HepG2 (cell line): ENCODE results near the gene RBP3. TPM values are rescaled to one million over a fixed set of nuclear protein-coding genes. Genes with fewer than 3 reads are reported as not detected.

Source experiments
- ATAC-seq: fragments of 200-7000 bp; cut with Tn5 transposase; 3 replicates; pipeline ENCODE4 v1.9.1; 2020; ENCODE audit warnings: mild to moderate bottlenecking, moderate library complexity
- BruUV-seq: library from RNA; stranded (reverse); fragments of 400-500 nt; replicated peaks from 2 replicates; lab custom pipeline; 2021; lab: Mats Ljungman, UMichigan
- CTCF ChIA-PET: fragments of 300-600 bp; formaldehyde crosslinking; extraction: SDS; loops from one replicate; lab custom pipeline; 2021; ENCODE audit warnings: low total read pairs, inconsistent platforms, low intra/inter-chr PET ratio; lab: Yijun Ruan, JAX
- POLR2A ChIA-PET: fragments of 350-600 bp; sonication (Branson Sonifier 250); formaldehyde crosslinking; loops from one replicate; lab custom pipeline; 2020; ENCODE audit warnings: antibody characterized with exemption, inconsistent platforms; lab: Yijun Ruan, JAX
- DNase-seq: peaks from one replicate; pipeline ENCODE4 v3.0.0-alpha.2; 2015; ENCODE audit warnings: low spot score
- FAIRE-seq: peaks from 3 replicates; lab custom pipeline; 2011; peaks lifted over from hg19 to GRCh38; lab: Jason Lieb, UNC
- H2AFZ ChIP-seq: one replicate; pipeline ENCODE4 v1.6.1; 2011; ENCODE audit warnings: low read length, inconsistent platforms
- H3K27ac ChIP-seq: fragments of 300-600 bp; 3 replicates; pipeline ENCODE4 v1.8.0; 2011; ENCODE audit warnings: mixed run types, mild to moderate bottlenecking, mixed read lengths, low read length, inconsistent platforms; ENCODE audit not compliant: insufficient read depth; ENCODE audit errors: extremely low read length
- H3K27me3 ChIP-seq, 2 experiments: fragments of 200-600 bp in 1 of 2; 2 replicates in 1 of 2; 3 replicates in 1 of 2; pipeline versions ENCODE4 v1.6.0 to v1.8.0; 2011; ENCODE audit warnings: low read length in 2 of 2, mild to moderate bottlenecking in 2 of 2, moderate library complexity in 2 of 2, inconsistent platforms in 1 of 2; ENCODE audit not compliant: insufficient read depth in 2 of 2, control insufficient read depth in 1 of 2
- H3K36me3 ChIP-seq, 2 experiments: fragments of 200-600 bp in 1 of 2; replicated peaks in 1 of 2; 2 replicates in 1 of 2; 3 replicates in 1 of 2; pipeline versions ENCODE4 v1.5.1 to v1.8.0; 2011; ENCODE audit warnings: low read length in 2 of 2, inconsistent platforms in 1 of 2; ENCODE audit not compliant: insufficient read depth in 2 of 2, control insufficient read depth in 1 of 2
- H3K4me1 ChIP-seq: 2 replicates; pipeline ENCODE4 v1.5.1; 2012; ENCODE audit warnings: low read length, inconsistent platforms; ENCODE audit not compliant: insufficient read depth
- H3K4me2 ChIP-seq: 2 replicates; pipeline ENCODE4 v1.6.0; 2011; ENCODE audit warnings: low read depth, low read length, inconsistent platforms
- H3K4me3 ChIP-seq, 3 experiments: fragments of 200-600 bp in 1 of 3; sonication (generic), shearing (Covaris generic) in 1 of 3; replicated peaks in 1 of 3; 2 replicates each; pipeline ENCODE4 v1.5.1; 2011 to 2016; ENCODE audit warnings: low read length in 3 of 3, inconsistent platforms in 2 of 3, low read depth in 2 of 3, mild to moderate bottlenecking in 2 of 3, control low read depth in 1 of 3, mixed read lengths in 1 of 3; ENCODE audit not compliant: insufficient read depth in 1 of 3
- H3K79me2 ChIP-seq: one replicate; pipeline ENCODE4 v1.6.1; 2011; ENCODE audit warnings: low read length, inconsistent platforms; ENCODE audit not compliant: insufficient read depth
- H3K9ac ChIP-seq: 2 replicates; pipeline ENCODE4 v1.6.0; 2011; ENCODE audit warnings: mild to moderate bottlenecking, low read depth, low read length, inconsistent platforms; ENCODE audit not compliant: insufficient read depth
- H3K9me3 ChIP-seq: 2 replicates; pipeline ENCODE4 v1.5.1; 2012; ENCODE audit warnings: mild to moderate bottlenecking, low read length
- H4K20me1 ChIP-seq: 2 replicates; pipeline ENCODE4 v1.6.0; 2011; ENCODE audit warnings: inconsistent platforms, mild to moderate bottlenecking, low read length, moderate library complexity; ENCODE audit not compliant: insufficient read depth
- CREBL2 ChIP-seq: sonication (generic); formaldehyde crosslinking; IDR thresholded peaks from 2 replicates; pipeline ENCODE4 v1.8.1; 2023; ENCODE audit warnings: missing genetic modification reagents, mild to moderate bottlenecking, borderline replicate concordance
- JUNB ChIP-seq: sonication (generic); formaldehyde crosslinking; IDR thresholded peaks from 2 replicates; pipeline ENCODE4 v1.8.0; 2022; ENCODE audit warnings: missing genetic modification reagents, mild to moderate bottlenecking, borderline replicate concordance
- NCOA2 ChIP-seq: sonication (generic); formaldehyde crosslinking; IDR thresholded peaks from 2 replicates; pipeline ENCODE4 v1.8.0; 2022; ENCODE audit warnings: inconsistent platforms
- SAP130 ChIP-seq: IDR thresholded peaks from 2 replicates; pipeline ENCODE4 v1.6.1; 2016; ENCODE audit warnings: low read depth
- ZBTB33 ChIP-seq: sonication (generic); formaldehyde crosslinking; IDR thresholded peaks from 2 replicates; pipeline ENCODE4 v1.4.0; 2020; ENCODE audit warnings: missing genetic modification reagents
- ZNF276 ChIP-seq: sonication (generic); formaldehyde crosslinking; IDR thresholded peaks from 2 replicates; pipeline ENCODE4 v1.4.0; 2020; ENCODE audit warnings: mild to moderate bottlenecking, low read depth, missing genetic modification reagents
- ZNF562 ChIP-seq: sonication (generic); formaldehyde crosslinking; IDR thresholded peaks from 2 replicates; pipeline ENCODE4 v1.8.0; 2022; ENCODE audit warnings: missing genetic modification reagents, borderline replicate concordance
- WGBS: methylation state at CpG from one replicate; pipeline ENCODE4 v1.1.6; 2017; ENCODE audit warnings: low lambda C conversion rate; 5-methylcytosine and 5-hydroxymethylcytosine counted together
- in situ Hi-C: cut with HindIII; loops from 2 replicates; pipeline ENCODE4 v1.10.0; 2017; ENCODE audit warnings: low pct_unique_long_range_greater_than_20kb; ENCODE audit not compliant: extremely low pct_ligation_motif_present
- intact Hi-C: fragments of 100-400 bp; cut with micrococcal nuclease; formaldehyde crosslinking; loops from one replicate; pipeline ENCODE4 v1.10.0; 2022; ENCODE audit not compliant: unreplicated experiment
- polyA plus RNA-seq, 8 experiments: library from polyadenylated mRNA; depleted of rRNA in 3 of 8; stranded (reverse) in 7 of 8; unstranded in 1 of 8; fragments of >200 nt; fragmentation: Illumina TruSeq in 4 of 8; extraction: Trizol in 4 of 8; gene quantifications; 2 replicates each; pipeline versions ENCODE4 v1.2.1 to v1.2.3, GENCODE V29; 2011 to 2016; ENCODE audit warnings: low read depth in 4 of 8, missing spikeins in 1 of 8, mixed read lengths in 1 of 8; ENCODE audit not compliant: insufficient read depth in 1 of 8
- total RNA-seq, 5 experiments: library from RNA; depleted of rRNA; stranded (reverse); fragments of >200 nt; fragmentation: Illumina TruSeq; extraction: Trizol; gene quantifications; 2 replicates each; pipeline ENCODE4 v1.2.3, GENCODE V29; 2016; ENCODE audit warnings: low read depth in 1 of 5

RBP3 gene
- total and polyA plus RNA-seq, 2 of the 13 experiments (the other 11 are each of a cell fraction or from before 2014, with no cell fraction given) = not detected

GRCh38 chr10:47316131-47316530, 32.0 kb upstream of the RBP3 start (continued):
- TF ChIP-seq ZNF562 (no peak), CREBL2 (no peak), NCOA2 (CRISPR knock-in tag) (no peak)
- TF ChIP-seq, all 625 proteins: peak for 0

- H2AFZ ChIP-seq = no peak overlapping the region
- no peaks in the 10 kb centered on the region for H3K9me3 ChIP-seq
- H4K20me1 ChIP-seq = no peaks in the 10 kb centered on the region
- no peak for FAIRE-seq
- DNase-seq = no peak
- H3K4me1 ChIP-seq = no peaks in the 10 kb centered on the region
- intact Hi-C loops = loop anchor here (2.0 kb wide), 1 partner anchor 20 kb away; no protein-coding TSS in a partner anchor
- no TSS peak for BruUV-seq
- no peak overlapping the region for H3K4me2 ChIP-seq
- no peaks in the 10 kb centered on the region for H3K36me3 ChIP-seq
- no peak for ATAC-seq
- ChIA-PET CTCF (no interaction called here), POLR2A (no interaction called here)
- in situ Hi-C loops = no loop called here
- 0% methylated on average over 1 of the region's 4 CpGs for WGBS
- H3K27ac ChIP-seq = no peak overlapping the region
- peaks cover 2 to 3% of the 10 kb centered on the region in 2 experiments; a peak in 2 of 5 replicates for H3K27me3 ChIP-seq
- no peak overlapping the region for H3K9ac ChIP-seq
- H3K79me2 ChIP-seq = no peaks in the 10 kb centered on the region
- H3K4me3 ChIP-seq = no peak overlapping the region
- TF ChIP-seq SAP130 (CRISPR knock-in tag) (no peak), ZNF276 (CRISPR knock-in tag) (no peak), ZBTB33 (CRISPR knock-in tag) (no peak), JUNB (CRISPR knock-in tag) (no peak)
Observed at GRCh38 chr10:47317251-47317650, 30.9 kb upstream of the RBP3 start.
